SK-N-SH (cell line): ENCODE measurements around the gene NUP210L. TPM values are rescaled to one million over a fixed set of nuclear protein-coding genes. Genes with fewer than 3 reads are reported as not detected.
A peak's percentile ranks its signal among the peaks of the same experiment; 100 is the strongest.

Source experiments
- CTCF ChIA-PET: fragments of 300-600, 350-600 bp; formaldehyde crosslinking; extraction: SDS; loops from one replicate; lab custom pipeline; 2021; lab: Yijun Ruan, JAX
- POLR2A ChIA-PET: fragments of 350-600 bp; sonication (Branson Sonifier 250); formaldehyde crosslinking; extraction: SDS; loops from one replicate; lab custom pipeline; 2020; ENCODE audit warnings: antibody characterized with exemption, inconsistent platforms; lab: Yijun Ruan, JAX
- DNase-seq: peaks from one replicate; pipeline ENCODE4 v3.0.0; 2012
- H2AFZ ChIP-seq: fragments of 200-600 bp; sonication (generic); 2 replicates; pipeline ENCODE4 v1.8.1; 2016; ENCODE audit warnings: antibody characterized with exemption, mild to moderate bottlenecking, low read depth
- H3F3A ChIP-seq: fragments of 200-600 bp; sonication (generic); replicated peaks from 2 replicates; pipeline ENCODE3; 2016; ENCODE audit warnings: antibody characterized with exemption, mild to moderate bottlenecking; ENCODE audit not compliant: insufficient read depth
- H3K27ac ChIP-seq, 2 experiments: fragments of 200-500 bp in 1 of 2; fragments of 200-600 bp in 1 of 2; sonication (Bioruptor generic) in 1 of 2; sonication (generic), shearing (Covaris generic) in 1 of 2; 2 replicates each; pipeline versions ENCODE4 v1.5.1 to v1.6.1; 2014 to 2016; ENCODE audit warnings: low read depth in 2 of 2, inconsistent platforms in 1 of 2, low read length in 1 of 2, mild to moderate bottlenecking in 1 of 2, mixed read lengths in 1 of 2
- H3K27me3 ChIP-seq: fragments of 200-600 bp; sonication (generic), shearing (Covaris generic); 2 replicates; pipeline ENCODE4 v1.6.1; 2016; ENCODE audit warnings: mixed run types; ENCODE audit not compliant: insufficient read depth
- H3K36me3 ChIP-seq, 2 experiments: fragments of 200-500 bp in 1 of 2; fragments of 200-600 bp in 1 of 2; sonication (Bioruptor generic) in 1 of 2; sonication (generic) in 1 of 2; replicated peaks in 1 of 2; 2 replicates each; pipeline versions ENCODE3 to v1.5.1; 2014 to 2016; ENCODE audit warnings: low read length in 1 of 2, mild to moderate bottlenecking in 1 of 2; ENCODE audit not compliant: insufficient read depth in 2 of 2, control insufficient read depth in 1 of 2
- H3K4me1 ChIP-seq, 2 experiments: fragments of 200-500 bp in 1 of 2; fragments of 200-600 bp in 1 of 2; sonication (Bioruptor generic) in 1 of 2; sonication (generic), shearing (Covaris generic) in 1 of 2; 2 replicates each; pipeline versions ENCODE4 v1.5.1 to v1.6.1; 2014 to 2016; ENCODE audit warnings: low read depth in 1 of 2, low read length in 1 of 2, mixed run types in 1 of 2; ENCODE audit not compliant: insufficient read depth in 2 of 2, control insufficient read depth in 1 of 2
- H3K4me2 ChIP-seq: fragments of 200-600 bp; sonication (generic), shearing (Covaris generic); 2 replicates; pipeline ENCODE4 v1.6.1; 2017; ENCODE audit warnings: mixed run types
- H3K4me3 ChIP-seq, 2 experiments: fragments of 200-500 bp in 1 of 2; fragments of 200-600 bp in 1 of 2; sonication (Bioruptor generic) in 1 of 2; sonication (generic), shearing (Covaris generic) in 1 of 2; 2 replicates each; pipeline versions ENCODE4 v1.5.1 to v1.8.1; 2014 to 2016; ENCODE audit warnings: low read depth in 2 of 2, inconsistent platforms in 1 of 2, low read length in 1 of 2, mild to moderate bottlenecking in 1 of 2, mixed read lengths in 1 of 2, moderate library complexity in 1 of 2
- H3K79me2 ChIP-seq: fragments of 200-600 bp; sonication (generic); 2 replicates; pipeline ENCODE4 v1.8.1; 2017; ENCODE audit warnings: mild to moderate bottlenecking; ENCODE audit not compliant: insufficient read depth
- H3K9ac ChIP-seq: fragments of 200-600 bp; sonication (generic); 2 replicates; pipeline ENCODE4 v1.6.1; 2017; ENCODE audit warnings: mixed run types
- H3K9me2 ChIP-seq: fragments of 200-600 bp; sonication (generic); 2 replicates; pipeline ENCODE4 v1.6.1; 2017; ENCODE audit warnings: mixed run types
- H3K9me3 ChIP-seq: fragments of 200-600 bp; sonication (generic); 2 replicates; pipeline ENCODE4 v1.6.1; 2017; ENCODE audit warnings: mixed run types, mild to moderate bottlenecking, moderate library complexity
- H4K20me1 ChIP-seq: fragments of 200-600 bp; sonication (generic); 2 replicates; pipeline ENCODE4 v1.6.1; 2017; ENCODE audit warnings: mild to moderate bottlenecking, mixed run types; ENCODE audit not compliant: insufficient read depth
- CHD2 ChIP-seq: fragments of 150-350 bp; IDR thresholded peaks from 2 replicates; pipeline ENCODE4 v1.6.1; 2018; ENCODE audit warnings: low read length; ENCODE audit not compliant: partially characterized antibody
- EP300 ChIP-seq, 2 experiments: IDR thresholded peaks; 2 replicates each; pipeline versions ENCODE4 v1.4.0 to v1.6.1; 2012; ENCODE audit warnings: borderline replicate concordance in 1 of 2, low read depth in 1 of 2, low read length in 1 of 2
- MXI1 ChIP-seq: IDR thresholded peaks from 2 replicates; pipeline ENCODE4 v1.6.1; 2012; ENCODE audit warnings: mild to moderate bottlenecking, low read depth, low read length, improper control_type of control experiment
- YY1 ChIP-seq: IDR thresholded peaks from 2 replicates; pipeline ENCODE4 v1.4.0; 2012; ENCODE audit warnings: low read depth, mild to moderate bottlenecking
- WGBS: methylation state at CpG from one replicate; pipeline ENCODE4 v1.1.6; 2017; ENCODE audit warnings: low lambda C conversion rate; 5-methylcytosine and 5-hydroxymethylcytosine counted together
- polyA plus RNA-seq, 3 experiments: library from polyadenylated mRNA; depleted of rRNA; stranded (reverse); fragments of >200 nt; gene quantifications; 2 replicates each; pipeline ENCODE4 v1.2.3, GENCODE V29; 2012
- TF ChIP-seq, protein P1 (sequence below): IDR thresholded peaks from 2 replicates; pipeline ENCODE4 v1.4.0; 2012; ENCODE audit warnings: low read depth, borderline replicate concordance
- TF ChIP-seq, protein P2 (sequence below): IDR thresholded peaks from 2 replicates; pipeline ENCODE4; 2012
- TF ChIP-seq, protein P3 (sequence below): IDR thresholded peaks from 2 replicates; pipeline ENCODE4 v1.4.0; 2012; ENCODE audit warnings: low read depth
- TF ChIP-seq, protein P4 (sequence below): fragments of 150-350 bp; IDR thresholded peaks from 2 replicates; pipeline ENCODE4 v1.6.1; 2016; ENCODE audit warnings: mild to moderate bottlenecking, low read depth, low read length

NUP210L gene
- polyA plus RNA-seq, 1 of the 3 experiments (the other 2 are of a cell fraction) = not detected

DNA sequence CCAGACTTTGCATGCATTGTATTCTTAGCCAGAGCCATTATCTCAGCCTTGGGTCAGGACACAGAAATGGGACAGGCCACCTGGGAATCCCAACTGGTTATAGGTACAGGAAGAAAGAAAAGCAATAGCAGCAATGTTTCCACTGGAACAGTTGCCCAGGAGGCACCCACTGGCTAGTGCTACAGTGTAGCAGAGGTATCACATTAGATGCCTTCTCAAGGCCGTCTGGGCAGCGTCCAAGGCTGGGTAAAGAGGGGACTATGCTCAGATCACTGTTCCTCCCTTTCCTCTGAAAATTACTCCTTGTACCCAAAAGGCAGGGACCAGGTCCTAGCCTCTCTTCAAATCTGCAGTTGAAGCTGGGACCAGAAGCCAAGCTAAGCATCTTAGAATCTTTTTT, 184.5 kb downstream of the NUP210L start (continued):
- TF ChIP-seq, protein P1, sequence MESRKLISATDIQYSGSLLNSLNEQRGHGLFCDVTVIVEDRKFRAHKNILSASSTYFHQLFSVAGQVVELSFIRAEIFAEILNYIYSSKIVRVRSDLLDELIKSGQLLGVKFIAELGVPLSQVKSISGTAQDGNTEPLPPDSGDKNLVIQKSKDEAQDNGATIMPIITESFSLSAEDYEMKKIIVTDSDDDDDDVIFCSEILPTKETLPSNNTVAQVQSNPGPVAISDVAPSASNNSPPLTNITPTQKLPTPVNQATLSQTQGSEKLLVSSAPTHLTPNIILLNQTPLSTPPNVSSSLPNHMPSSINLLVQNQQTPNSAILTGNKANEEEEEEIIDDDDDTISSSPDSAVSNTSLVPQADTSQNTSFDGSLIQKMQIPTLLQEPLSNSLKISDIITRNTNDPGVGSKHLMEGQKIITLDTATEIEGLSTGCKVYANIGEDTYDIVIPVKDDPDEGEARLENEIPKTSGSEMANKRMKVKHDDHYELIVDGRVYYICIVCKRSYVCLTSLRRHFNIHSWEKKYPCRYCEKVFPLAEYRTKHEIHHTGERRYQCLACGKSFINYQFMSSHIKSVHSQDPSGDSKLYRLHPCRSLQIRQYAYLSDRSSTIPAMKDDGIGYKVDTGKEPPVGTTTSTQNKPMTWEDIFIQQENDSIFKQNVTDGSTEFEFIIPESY = no peak
- TF ChIP-seq, all 33 proteins: peak for 0

DNA sequence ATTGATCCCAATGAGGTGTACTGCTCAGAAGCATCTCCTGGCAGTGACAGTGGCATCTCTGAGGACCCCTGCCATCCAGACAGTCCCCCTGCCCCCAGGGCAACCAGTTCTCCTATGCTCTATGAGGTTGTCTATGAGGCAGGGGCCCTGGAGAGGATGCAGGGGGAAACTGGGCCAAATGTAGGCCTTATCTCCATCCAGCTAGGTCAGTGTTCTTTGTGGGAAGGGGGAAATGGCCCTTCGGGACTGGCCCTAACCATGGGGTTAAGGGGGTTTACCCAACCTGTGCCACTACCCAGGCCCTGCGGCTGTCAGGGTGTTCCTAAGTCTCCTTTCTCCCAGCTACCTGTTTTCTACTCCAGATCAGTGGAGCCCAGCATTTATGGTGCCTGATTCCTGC, 185.9 kb downstream of the NUP210L start:
- Histone ChIP-seq H3K4me2 (peak overlapping the region; percentile 95; the same call in 1 of the 2 replicates), H3F3A (peaks cover 14% of the 10 kb centered on the region), H3K4me1 (peaks cover 0 to 21% of the 10 kb centered on the region in 2 experiments; a peak in 2 of 4 replicates), H3K9me2 (no peaks in the 10 kb centered on the region), H4K20me1 (no peaks in the 10 kb centered on the region), H3K79me2 (peaks cover 26% of the 10 kb centered on the region; the same call in 1 of the 2 replicates), H3K9ac (no peak overlapping the region), H3K27me3 (no peaks in the 10 kb centered on the region), H2AFZ (no peak overlapping the region), H3K36me3 (peaks cover 2 to 9% of the 10 kb centered on the region in 2 experiments), H3K9me3 (no peaks in the 10 kb centered on the region), H3K4me3 (peak overlapping the region in 1 of 2 experiments; percentile 61; a peak in 2 of 4 replicates), H3K27ac (peak overlapping the region in 1 of 2 experiments; percentile 87; a peak in 2 of 4 replicates)
- WGBS = no CpG with 5 or more reads among the region's 2 CpGs
- ChIA-PET CTCF (interaction anchor here (1.2 to 7.0 kb wide), 8 partner anchors 9 to 172 kb away, joined by 3 to 44 read pairs (median 7); partner anchors contain the start of genes DENND4B, GATAD2B, JTB and RAB13), POLR2A (interaction anchor here (1.1 to 3.6 kb wide), 3 partner anchors 8 to 186 kb away, joined by 3 to 69 read pairs (median 35); partner anchors contain the start of genes JTB and RPS27)
- TF ChIP-seq YY1 = no peak
- TF ChIP-seq EP300 (IDR thresholded peaks at IDR 0.05; ENCODE audit: borderline replicate concordance in 1 of 2, low read depth in 1 of 2, low read length in 1 of 2) = no peak
- TF ChIP-seq, protein P2, sequence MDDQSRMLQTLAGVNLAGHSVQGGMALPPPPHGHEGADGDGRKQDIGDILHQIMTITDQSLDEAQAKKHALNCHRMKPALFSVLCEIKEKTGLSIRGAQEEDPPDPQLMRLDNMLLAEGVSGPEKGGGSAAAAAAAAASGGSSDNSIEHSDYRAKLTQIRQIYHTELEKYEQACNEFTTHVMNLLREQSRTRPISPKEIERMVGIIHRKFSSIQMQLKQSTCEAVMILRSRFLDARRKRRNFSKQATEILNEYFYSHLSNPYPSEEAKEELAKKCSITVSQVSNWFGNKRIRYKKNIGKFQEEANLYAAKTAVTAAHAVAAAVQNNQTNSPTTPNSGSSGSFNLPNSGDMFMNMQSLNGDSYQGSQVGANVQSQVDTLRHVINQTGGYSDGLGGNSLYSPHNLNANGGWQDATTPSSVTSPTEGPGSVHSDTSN = no peak
- TF ChIP-seq, protein P3, sequence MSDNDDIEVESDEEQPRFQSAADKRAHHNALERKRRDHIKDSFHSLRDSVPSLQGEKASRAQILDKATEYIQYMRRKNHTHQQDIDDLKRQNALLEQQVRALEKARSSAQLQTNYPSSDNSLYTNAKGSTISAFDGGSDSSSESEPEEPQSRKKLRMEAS = no peak
- TF ChIP-seq, protein P4, sequence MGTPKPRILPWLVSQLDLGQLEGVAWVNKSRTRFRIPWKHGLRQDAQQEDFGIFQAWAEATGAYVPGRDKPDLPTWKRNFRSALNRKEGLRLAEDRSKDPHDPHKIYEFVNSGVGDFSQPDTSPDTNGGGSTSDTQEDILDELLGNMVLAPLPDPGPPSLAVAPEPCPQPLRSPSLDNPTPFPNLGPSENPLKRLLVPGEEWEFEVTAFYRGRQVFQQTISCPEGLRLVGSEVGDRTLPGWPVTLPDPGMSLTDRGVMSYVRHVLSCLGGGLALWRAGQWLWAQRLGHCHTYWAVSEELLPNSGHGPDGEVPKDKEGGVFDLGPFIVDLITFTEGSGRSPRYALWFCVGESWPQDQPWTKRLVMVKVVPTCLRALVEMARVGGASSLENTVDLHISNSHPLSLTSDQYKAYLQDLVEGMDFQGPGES = no peak
- DNase-seq = no peak

DNA sequence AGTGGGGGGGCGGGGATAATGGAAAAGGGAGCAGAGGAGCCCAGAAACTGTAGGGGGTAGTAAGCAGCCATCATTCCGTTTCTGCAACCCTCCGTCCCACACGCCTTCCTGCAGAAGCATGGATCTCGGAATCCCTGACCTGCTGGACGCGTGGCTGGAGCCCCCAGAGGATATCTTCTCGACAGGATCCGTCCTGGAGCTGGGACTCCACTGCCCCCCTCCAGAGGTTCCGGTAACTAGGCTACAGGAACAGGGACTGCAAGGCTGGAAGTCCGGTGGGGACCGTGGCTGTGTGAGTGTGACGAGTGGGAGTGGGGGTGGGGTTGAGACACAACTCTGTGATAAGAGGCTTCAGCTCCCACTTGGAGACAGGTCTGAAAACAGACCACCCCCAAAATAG, 186.5 kb downstream of the NUP210L start:
- Histone ChIP-seq H3K4me1 (peaks cover 0 to 22% of the 10 kb centered on the region in 2 experiments; a peak in 2 of 4 replicates), H4K20me1 (no peaks in the 10 kb centered on the region), H3K27ac (peak overlapping the region in 1 of 2 experiments; percentile 87; a peak in 2 of 4 replicates), H3K4me2 (peak overlapping the region; percentile 95), H3F3A (peaks cover 14% of the 10 kb centered on the region), H2AFZ (0 out of 2 replicates have a peak overlapping the region, but pooled peaks have one; percentile 33), H3K27me3 (no peaks in the 10 kb centered on the region), H3K9me2 (no peaks in the 10 kb centered on the region), H3K4me3 (peak overlapping the region; percentile 61 to 85), H3K36me3 (peaks cover 0 to 4% of the 10 kb centered on the region in 2 experiments), H3K79me2 (peaks cover 26% of the 10 kb centered on the region; the same call in 1 of the 2 replicates), H3K9me3 (no peaks in the 10 kb centered on the region), H3K9ac (peak overlapping the region; percentile 74; the same call in 1 of the 2 replicates)
- no peak for TF ChIP-seq CHD2
- TF ChIP-seq MXI1 = peak; percentile 21; the same call in 1 of the 2 replicates
- peak; percentile 48 for DNase-seq
- CTCF ChIA-PET = interaction anchor here (0.8 to 7.0 kb wide), 11 partner anchors 10 to 175 kb away, joined by 3 to 44 read pairs (median 5); partner anchors contain the start of genes DENND4B, GATAD2B, JTB and RAB13
- POLR2A ChIA-PET = interaction anchor here (1.0 to 3.6 kb wide), 5 partner anchors 8 to 185 kb away, joined by 3 to 69 read pairs (median 32); partner anchors contain the start of genes CRTC2, JTB and RPS27
- WGBS = 19% methylated on average over 13 of the region's 13 CpGs
